GM21576 (cell line): Measurements from ENCODE around the gene CSF2.
"Not testable (repeated sequence)": the region's sequence is repeated elsewhere in the genome, so short reads cannot be mapped to it uniquely, and the experiment has no call there.

Experiments
- ATAC-seq: cut with Tn5 transposase; IDR thresholded peaks from one replicate; pipeline ENCODE4 v1.9.1; 2021; ENCODE audit warnings: mild to moderate bottlenecking, moderate library complexity; ENCODE audit not compliant: unreplicated experiment

The CSF2 gene

GRCh38 chr5:132105688-132106087, 32.1 kb downstream of the CSF2 start:
- ATAC-seq: no peak

- not testable (repeated sequence) for ATAC-seq
These were observed 34.9 kb downstream of the CSF2 start for GRCh38 chr5:132108495-132108894.

DNA sequence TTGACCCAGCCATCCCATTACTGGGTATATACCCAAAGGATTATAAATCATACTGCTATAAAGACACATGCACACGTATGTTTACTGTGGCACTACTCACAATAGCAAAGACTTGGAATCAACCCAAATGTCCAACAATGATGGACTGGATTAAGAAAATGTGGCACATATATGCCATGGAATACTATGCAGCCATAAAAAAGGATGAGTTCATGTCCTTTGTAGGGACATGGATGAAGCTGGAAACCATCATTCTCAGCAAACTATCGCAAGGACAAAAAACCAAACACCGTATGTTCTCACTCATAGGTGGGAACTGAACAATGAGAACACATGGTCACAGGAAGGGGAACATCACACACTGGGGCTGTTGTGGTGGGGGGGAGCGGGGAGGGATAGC, 35.4 kb downstream of the CSF2 start:
- ATAC-seq: not testable (repeated sequence)

DNA sequence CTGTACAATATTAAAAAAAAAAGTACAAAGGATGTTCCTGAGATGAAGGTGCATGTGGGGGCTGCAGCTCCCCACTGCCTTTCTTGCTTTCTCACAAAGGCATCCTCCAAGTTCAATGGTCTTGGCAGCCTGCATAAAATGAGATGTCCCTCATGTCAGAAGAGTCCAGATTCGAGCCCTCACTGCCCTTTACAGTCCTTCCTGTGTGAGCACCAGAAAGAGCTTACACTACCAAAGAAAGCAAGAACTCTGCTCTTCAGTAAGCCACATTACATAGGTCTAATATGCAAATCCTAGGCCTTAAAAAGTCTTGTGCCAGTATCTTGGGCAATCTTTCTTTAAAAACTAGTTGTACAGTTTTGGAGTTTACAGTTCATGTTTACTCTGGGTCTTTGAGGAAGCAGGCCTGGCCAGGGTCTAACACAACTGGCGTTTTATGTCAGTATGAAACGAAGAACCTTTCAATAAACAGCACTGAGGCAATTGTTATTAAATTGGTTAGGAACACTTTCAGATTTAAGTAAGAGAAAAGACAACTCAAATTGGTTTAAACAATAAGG, 36.0 kb downstream of the CSF2 start:
- no peak for ATAC-seq

- ATAC-seq: no peak
These were observed 36.6 kb downstream of the CSF2 start for GRCh38 chr5:132110195-132110594.

DNA sequence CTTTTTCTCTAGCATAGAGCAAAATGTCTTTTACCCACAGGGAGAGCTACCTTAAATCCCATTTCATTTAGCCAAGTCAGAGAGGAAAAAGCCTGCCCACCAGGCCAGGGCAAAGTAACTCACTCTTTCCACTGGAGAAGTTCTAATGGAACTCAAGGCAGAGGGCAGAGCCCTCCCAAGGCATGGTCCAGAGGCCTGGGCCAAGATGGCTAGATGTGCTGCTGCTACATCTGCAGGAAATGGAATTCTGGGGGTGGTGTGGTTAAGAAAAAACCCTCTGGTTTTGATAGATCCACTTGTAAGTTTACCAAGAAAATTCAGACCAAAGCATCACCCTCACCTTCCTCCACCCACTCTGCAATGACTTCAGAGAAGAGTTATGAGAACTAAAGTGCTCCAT, 37.3 kb downstream of the CSF2 start:
- no peak for ATAC-seq

GRCh38 chr5:132112111-132112510, 38.5 kb downstream of the CSF2 start:
- no peak for ATAC-seq

DNA sequence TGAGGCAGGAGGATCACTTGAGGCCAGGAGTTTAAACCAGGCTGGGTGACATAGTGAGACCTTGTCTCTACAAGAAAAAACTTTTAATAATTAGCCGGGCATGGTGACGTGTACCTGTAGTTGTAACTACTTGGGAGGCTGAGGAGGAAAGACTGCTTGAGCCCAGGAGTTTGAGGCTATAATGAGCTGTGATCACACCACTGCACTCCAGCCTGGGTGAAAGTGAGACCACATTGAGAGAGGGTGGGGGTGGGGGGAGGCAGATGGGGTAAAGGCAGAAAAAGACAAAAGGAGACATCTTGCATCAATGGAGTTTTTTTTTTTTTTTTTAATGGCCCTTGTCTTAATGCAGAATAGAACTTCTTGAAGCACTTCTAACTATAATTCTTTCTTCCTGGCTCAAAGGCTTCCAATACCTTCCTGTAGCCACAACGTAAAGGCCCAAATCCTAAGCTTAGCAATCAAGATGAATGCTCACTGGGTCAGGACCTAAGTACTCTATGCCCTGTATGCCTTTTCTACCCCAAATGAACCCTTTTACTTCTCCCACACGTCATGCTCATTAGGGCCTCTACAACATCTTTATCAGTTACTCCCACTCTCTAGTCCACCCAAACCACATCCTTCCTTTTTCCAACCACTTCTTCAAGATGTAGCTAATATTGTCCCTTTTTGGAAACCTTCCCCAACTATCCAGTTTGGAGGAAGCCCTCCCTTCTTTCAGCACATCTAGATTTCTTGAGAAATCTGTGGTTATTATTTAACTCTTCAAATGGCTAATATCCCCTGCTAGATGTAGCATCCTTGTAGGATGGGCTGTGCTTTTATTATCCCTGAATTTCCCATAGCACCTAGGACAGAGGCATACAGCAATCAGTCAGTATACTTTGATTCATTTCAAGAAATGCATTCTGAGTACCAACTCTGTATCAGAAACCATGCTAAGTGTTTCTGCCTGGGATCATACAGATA, 40.8 kb downstream of the CSF2 start:
- no peak for ATAC-seq

- ATAC-seq: no peak
These were observed 41.8 kb downstream of the CSF2 start for GRCh38 chr5:132115375-132115774.

GRCh38 chr5:132116072-132116471, 42.5 kb downstream of the CSF2 start:
- no peak for ATAC-seq

- ATAC-seq: not testable (repeated sequence)
These were observed 43.4 kb downstream of the CSF2 start for GRCh38 chr5:132116909-132117489.

DNA sequence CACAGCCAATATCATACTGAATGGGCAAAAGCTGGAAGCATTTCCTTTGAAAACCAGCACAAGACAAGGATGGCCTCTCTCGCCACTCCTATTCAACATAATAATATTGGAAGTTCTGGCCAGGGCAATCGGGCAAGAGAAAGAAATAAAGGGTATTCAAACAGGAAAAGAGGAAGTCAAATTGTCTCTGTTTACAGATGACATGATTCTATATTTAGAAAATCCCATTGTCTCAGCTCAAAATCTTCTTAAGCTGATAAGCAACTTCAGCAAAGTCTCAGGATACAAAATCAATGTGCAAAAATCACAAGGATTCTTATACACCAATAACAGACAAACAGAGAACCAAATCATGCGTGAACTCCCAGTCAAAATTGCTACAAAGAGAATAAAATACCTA, 47.1 kb downstream of the CSF2 start:
- not testable (repeated sequence) for ATAC-seq

- not testable (repeated sequence) for ATAC-seq
These were observed 49.4 kb downstream of the CSF2 start for GRCh38 chr5:132122971-132123370.

- ATAC-seq: not testable (repeated sequence)
These were observed 50.0 kb downstream of the CSF2 start for GRCh38 chr5:132123578-132123977.
